Measurements from ENCODE around the gene EVI2B.
"Not testable (repeated sequence)": the region's sequence is repeated elsewhere in the genome, so short reads cannot be mapped to it uniquely, and the experiment has no call there.

The EVI2B gene

DNA sequence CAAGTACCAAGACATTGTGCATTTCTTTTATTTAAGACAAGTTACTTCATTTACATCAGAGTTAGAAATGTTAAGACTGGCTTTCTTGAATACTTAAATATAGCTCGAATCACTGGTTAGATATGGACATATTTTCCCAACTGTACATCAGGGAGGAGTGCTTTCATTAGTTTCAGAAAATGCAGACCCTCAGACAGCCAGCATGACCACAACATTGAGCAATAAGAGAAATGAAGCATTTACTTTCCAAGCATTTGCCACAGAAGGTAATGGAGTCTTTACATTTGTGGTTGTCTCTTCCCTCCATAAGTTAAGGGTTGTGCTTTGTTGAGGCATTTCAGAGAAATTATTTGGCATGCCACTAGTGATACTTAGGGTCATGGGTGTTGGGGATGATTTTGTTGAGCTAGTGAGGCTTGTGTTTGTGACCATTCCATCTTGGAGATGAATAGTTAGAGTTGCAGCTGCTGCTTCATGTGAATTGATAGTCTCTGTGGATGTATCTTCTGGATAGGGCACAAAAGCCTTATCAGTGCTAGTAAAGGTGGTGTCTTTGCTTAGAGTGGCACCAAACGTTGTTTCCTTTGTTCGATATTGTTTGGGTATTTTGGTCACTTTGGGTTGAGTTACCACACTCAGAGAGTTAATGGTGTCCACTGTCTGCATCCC is 18.9 kb downstream of the EVI2B start:
- TF ChIP-seq POU2F2 (IDR thresholded peaks at IDR 0.05; ENCODE audit: low read depth, low read length) (no peak), POLR2A (IDR thresholded peaks at IDR 0.05; ENCODE audit: low read depth, low read length) (no peak), PAX5 (IDR thresholded peaks at IDR 0.05; ENCODE audit: insufficient read depth, low read length, severe bottlenecking) (no peak), POLR2AphosphoS5 (IDR thresholded peaks at IDR 0.05; ENCODE audit: low read depth, low read length) (no peak), TAF1 (IDR thresholded peaks at IDR 0.05; ENCODE audit: low read depth, low read length) (no peak), SPI1 (IDR thresholded peaks at IDR 0.05; ENCODE audit: low read depth, low read length) (no peak)
- peak; percentile 51 for FAIRE-seq
- DNase-seq (ENCODE audit: insufficient read length, low spot score) = no peak

DNA sequence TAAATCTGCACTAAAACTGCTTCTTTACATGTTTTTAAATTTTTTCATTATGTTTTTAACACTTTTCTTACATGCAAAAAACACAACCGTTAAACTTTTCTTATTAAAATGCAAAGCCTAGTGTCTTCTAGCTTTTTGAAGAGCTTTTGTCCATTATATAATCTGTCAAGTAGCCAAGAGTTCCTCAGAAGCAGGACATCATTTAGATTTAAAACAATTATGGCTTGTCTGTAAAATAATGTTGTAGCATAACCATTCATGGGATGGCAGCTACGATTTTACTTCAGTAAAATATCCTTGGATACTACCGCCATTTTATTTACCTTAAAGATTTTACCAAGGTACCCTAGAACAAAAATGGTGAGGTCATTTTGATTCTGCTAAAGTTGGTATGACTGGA is 19.6 kb downstream of the EVI2B start:
- no peak for TF ChIP-seq POU2F2 (IDR thresholded peaks at IDR 0.05; ENCODE audit: low read depth, low read length)
- TF ChIP-seq PAX5 (IDR thresholded peaks at IDR 0.05; ENCODE audit: insufficient read depth, low read length, severe bottlenecking) = no peak
- TF ChIP-seq SPI1 (IDR thresholded peaks at IDR 0.05; ENCODE audit: low read depth, low read length) = no peak
- TF ChIP-seq POLR2AphosphoS5 (IDR thresholded peaks at IDR 0.05; ENCODE audit: low read depth, low read length) = no peak
- TF ChIP-seq POLR2A (IDR thresholded peaks at IDR 0.05; ENCODE audit: low read depth, low read length) = no peak

DNA sequence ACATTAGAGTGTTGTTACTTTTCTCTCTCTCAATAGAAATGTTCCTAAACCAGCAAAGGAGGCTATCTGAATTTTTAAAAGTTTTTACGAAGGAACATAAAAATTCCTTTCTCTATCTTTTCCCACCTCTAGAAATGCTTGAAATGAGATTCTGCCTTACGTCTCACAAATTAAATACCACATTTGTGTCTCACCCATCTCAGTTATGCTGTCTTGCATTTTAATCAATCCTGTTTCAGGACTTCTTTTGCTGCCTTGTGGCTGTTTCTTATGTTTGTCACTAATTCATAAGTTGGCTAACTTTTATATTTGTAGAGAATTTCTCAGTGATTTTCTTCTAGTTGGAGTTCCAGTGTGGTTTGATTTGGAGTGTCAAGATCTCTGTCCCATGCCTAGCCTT is 20.3 kb downstream of the EVI2B start:
- FAIRE-seq (no peak), DNase-seq (ENCODE audit: insufficient read length, low spot score) (no peak)
- TF ChIP-seq POLR2AphosphoS5 (IDR thresholded peaks at IDR 0.05; ENCODE audit: low read depth, low read length) (no peak), PAX5 (IDR thresholded peaks at IDR 0.05; ENCODE audit: insufficient read depth, low read length, severe bottlenecking) (no peak), SPI1 (IDR thresholded peaks at IDR 0.05; ENCODE audit: low read depth, low read length) (no peak), POLR2A (IDR thresholded peaks at IDR 0.05; ENCODE audit: low read depth, low read length) (no peak), TAF1 (IDR thresholded peaks at IDR 0.05; ENCODE audit: low read depth, low read length) (no peak), POU2F2 (IDR thresholded peaks at IDR 0.05; ENCODE audit: low read depth, low read length) (no peak)

More for the DNA sequence above, 19.6 kb downstream of the EVI2B start:
- DNase-seq (ENCODE audit: insufficient read length, low spot score) (no peak), FAIRE-seq (no peak)

GRCh38 chr17:31291820-31292219 is 22.0 kb downstream of the EVI2B start:
- FAIRE-seq (no peak), DNase-seq (ENCODE audit: insufficient read length, low spot score) (no peak)
- no peak for TF ChIP-seq PAX5 (IDR thresholded peaks at IDR 0.05; ENCODE audit: insufficient read depth, low read length, severe bottlenecking)
- TF ChIP-seq TAF1 (IDR thresholded peaks at IDR 0.05; ENCODE audit: low read depth, low read length) = no peak
- TF ChIP-seq POLR2AphosphoS5 (IDR thresholded peaks at IDR 0.05; ENCODE audit: low read depth, low read length) = no peak
- no peak for TF ChIP-seq POU2F2 (IDR thresholded peaks at IDR 0.05; ENCODE audit: low read depth, low read length)
- TF ChIP-seq POLR2A (IDR thresholded peaks at IDR 0.05; ENCODE audit: low read depth, low read length) = no peak
- no peak for TF ChIP-seq SPI1 (IDR thresholded peaks at IDR 0.05; ENCODE audit: low read depth, low read length)

DNA sequence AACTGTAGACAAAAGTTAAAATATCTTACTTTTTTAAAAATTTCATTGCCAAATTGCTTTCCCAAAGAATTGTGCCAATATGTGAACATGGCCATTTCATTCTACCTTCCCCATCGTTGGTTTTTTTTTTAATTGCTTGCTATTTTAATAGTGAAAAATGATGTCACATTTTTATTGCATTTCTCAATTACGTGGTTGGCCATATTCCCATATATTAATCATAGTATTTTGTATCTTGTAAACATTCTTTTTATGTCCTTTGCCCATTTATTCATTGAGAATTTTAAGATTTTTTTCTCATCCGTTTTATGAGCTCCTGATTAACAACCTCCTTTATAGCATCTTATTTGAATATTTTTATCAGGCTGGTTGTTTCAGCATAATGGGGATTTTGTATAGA is 24.1 kb downstream of the EVI2B start:
- TF ChIP-seq POLR2A (IDR thresholded peaks at IDR 0.05; ENCODE audit: low read depth, low read length) (no peak), POLR2AphosphoS5 (IDR thresholded peaks at IDR 0.05; ENCODE audit: low read depth, low read length) (no peak), TAF1 (IDR thresholded peaks at IDR 0.05; ENCODE audit: low read depth, low read length) (no peak), PAX5 (IDR thresholded peaks at IDR 0.05; ENCODE audit: insufficient read depth, low read length, severe bottlenecking) (no peak), SPI1 (IDR thresholded peaks at IDR 0.05; ENCODE audit: low read depth, low read length) (no peak), POU2F2 (IDR thresholded peaks at IDR 0.05; ENCODE audit: low read depth, low read length) (no peak)
- no peak for DNase-seq (ENCODE audit: insufficient read length, low spot score)
- no peak for FAIRE-seq

DNA sequence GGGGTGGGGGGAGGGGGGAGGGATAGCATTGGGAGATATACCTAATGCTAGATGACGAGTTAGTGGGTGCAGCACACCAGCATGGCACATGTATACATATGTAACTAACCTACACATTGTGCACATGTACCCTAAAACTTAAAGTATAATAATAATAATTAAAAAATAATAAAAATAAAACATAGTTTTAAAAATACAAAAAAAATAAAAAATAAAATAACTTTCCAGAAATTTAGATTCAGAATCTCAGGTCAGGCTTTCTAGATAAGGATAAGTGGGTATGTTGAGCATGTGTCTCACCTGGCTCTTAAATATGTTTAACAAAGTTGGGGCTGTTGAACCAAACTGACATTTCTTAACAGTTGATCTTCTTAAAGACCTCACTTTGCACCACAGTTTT is 25.9 kb downstream of the EVI2B start:
- DNase-seq (ENCODE audit: insufficient read length, low spot score); FAIRE-seq: not testable (repeated sequence)

DNA sequence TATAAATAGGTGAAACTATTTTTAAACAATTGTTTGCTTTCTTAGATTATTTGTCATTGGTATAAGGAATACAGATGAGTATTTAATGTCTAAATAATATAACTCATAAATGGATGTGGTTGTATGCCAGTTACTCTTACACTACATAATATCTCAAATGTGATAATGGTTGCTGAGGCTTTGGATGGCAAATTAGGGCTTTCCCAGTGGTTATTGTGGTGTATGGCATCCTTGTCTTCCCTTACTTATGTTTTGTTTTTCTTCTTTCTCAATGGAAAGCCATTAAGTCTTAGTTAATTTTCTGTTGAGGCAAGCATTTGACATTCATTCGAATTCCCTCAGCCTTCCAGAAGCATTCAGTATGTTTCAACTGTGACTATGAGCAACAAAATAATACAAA is 27.3 kb downstream of the EVI2B start:
- DNase-seq (ENCODE audit: insufficient read length, low spot score) (no peak), FAIRE-seq (peak; percentile 23)
- TF ChIP-seq TAF1 (IDR thresholded peaks at IDR 0.05; ENCODE audit: low read depth, low read length) = no peak
- TF ChIP-seq PAX5 (IDR thresholded peaks at IDR 0.05; ENCODE audit: insufficient read depth, low read length, severe bottlenecking) = no peak
- no peak for TF ChIP-seq POLR2AphosphoS5 (IDR thresholded peaks at IDR 0.05; ENCODE audit: low read depth, low read length)
- TF ChIP-seq SPI1 (IDR thresholded peaks at IDR 0.05; ENCODE audit: low read depth, low read length) = no peak
- TF ChIP-seq POU2F2 (IDR thresholded peaks at IDR 0.05; ENCODE audit: low read depth, low read length) = no peak
- TF ChIP-seq POLR2A (IDR thresholded peaks at IDR 0.05; ENCODE audit: low read depth, low read length) = no peak

DNA sequence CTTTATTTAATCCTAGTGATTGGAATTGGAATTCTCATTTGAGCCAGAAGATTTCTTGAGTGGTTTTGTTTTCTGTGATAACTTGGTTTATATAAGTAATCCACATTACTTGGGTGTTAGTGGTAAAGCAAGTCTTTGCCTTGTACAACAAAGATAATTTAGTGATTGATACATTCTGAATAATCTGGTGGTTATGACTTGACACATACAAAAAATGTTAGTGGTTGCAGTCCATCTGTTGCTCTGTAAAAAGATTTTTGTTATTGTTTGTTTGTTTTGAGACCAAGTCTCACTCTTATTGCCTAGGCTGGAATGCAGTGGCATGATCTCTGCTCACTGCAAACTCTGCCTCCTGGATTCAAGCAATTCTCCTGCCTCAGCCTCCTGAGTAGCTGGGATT is 30.0 kb downstream of the EVI2B start:
- no peak for TF ChIP-seq SPI1 (IDR thresholded peaks at IDR 0.05; ENCODE audit: low read depth, low read length)
- TF ChIP-seq POU2F2 (IDR thresholded peaks at IDR 0.05; ENCODE audit: low read depth, low read length) = no peak
- TF ChIP-seq TAF1 (IDR thresholded peaks at IDR 0.05; ENCODE audit: low read depth, low read length) = no peak
- TF ChIP-seq PAX5 (IDR thresholded peaks at IDR 0.05; ENCODE audit: insufficient read depth, low read length, severe bottlenecking) = no peak
- DNase-seq (ENCODE audit: insufficient read length, low spot score) (no peak), FAIRE-seq (no peak)

GRCh38 chr17:31281061-31281460 is 32.8 kb downstream of the EVI2B start:
- TF ChIP-seq POLR2AphosphoS5 (IDR thresholded peaks at IDR 0.05; ENCODE audit: low read depth, low read length) = no peak
- no peak for TF ChIP-seq SPI1 (IDR thresholded peaks at IDR 0.05; ENCODE audit: low read depth, low read length)
- no peak for TF ChIP-seq POU2F2 (IDR thresholded peaks at IDR 0.05; ENCODE audit: low read depth, low read length)
- no peak for TF ChIP-seq TAF1 (IDR thresholded peaks at IDR 0.05; ENCODE audit: low read depth, low read length)
- no peak for TF ChIP-seq PAX5 (IDR thresholded peaks at IDR 0.05; ENCODE audit: insufficient read depth, low read length, severe bottlenecking)
- no peak for TF ChIP-seq POLR2A (IDR thresholded peaks at IDR 0.05; ENCODE audit: low read depth, low read length)
- no peak for FAIRE-seq

GRCh38 chr17:31279401-31279800 is 34.5 kb downstream of the EVI2B start:
- DNase-seq (ENCODE audit: insufficient read length, low spot score) = no peak
- no peak for FAIRE-seq
- TF ChIP-seq POLR2A (IDR thresholded peaks at IDR 0.05; ENCODE audit: low read depth, low read length) = no peak
- no peak for TF ChIP-seq POLR2AphosphoS5 (IDR thresholded peaks at IDR 0.05; ENCODE audit: low read depth, low read length)
- no peak for TF ChIP-seq TAF1 (IDR thresholded peaks at IDR 0.05; ENCODE audit: low read depth, low read length)
- TF ChIP-seq POU2F2 (IDR thresholded peaks at IDR 0.05; ENCODE audit: low read depth, low read length) = no peak
- TF ChIP-seq SPI1 (IDR thresholded peaks at IDR 0.05; ENCODE audit: low read depth, low read length) = no peak
- no peak for TF ChIP-seq PAX5 (IDR thresholded peaks at IDR 0.05; ENCODE audit: insufficient read depth, low read length, severe bottlenecking)

More at GRCh38 chr17:31281061-31281460, 32.8 kb downstream of the EVI2B start:
- no peak for DNase-seq (ENCODE audit: insufficient read length, low spot score)

All from GM12891 (cell line).